CD4-positive, alpha-beta T cell treated with Interleukin-4 for 1 hour (primary cell): ENCODE data around the gene GTF3C4.
A peak's percentile ranks its signal among the peaks of the same experiment; 100 is the strongest.

ENCODE experiments used
- DNase-seq, 2 donors: peaks; one replicate each; pipeline ENCODE4 v3.0.0-alpha.2; 2020 to 2022

The GTF3C4 gene

GRCh38 chr9:132670457-132671391 is at the start of gene GTF3C4:
Gene GTF3C4, plus strand, starts transcription at chr9:132670464. Its CDS starts 135 bp downstream, at chr9:132670599.
- peak; percentile 78 to 81 for DNase-seq

GRCh38 chr9:132622159-132622558 is 48.1 kb upstream of the GTF3C4 start:
- no peak for DNase-seq

- no peak for DNase-seq
These were observed 44.0 kb upstream of the GTF3C4 start for GRCh38 chr9:132626285-132626684.

- no peak for DNase-seq
These were observed 43.2 kb upstream of the GTF3C4 start for GRCh38 chr9:132627106-132627505.

GRCh38 chr9:132627594-132627993 is 42.7 kb upstream of the GTF3C4 start:
- no peak for DNase-seq

GRCh38 chr9:132628746-132629145 is 41.5 kb upstream of the GTF3C4 start:
- no peak for DNase-seq

GRCh38 chr9:132630116-132630515 is 40.1 kb upstream of the GTF3C4 start:
- DNase-seq: no peak

GRCh38 chr9:132630811-132631210 is 39.5 kb upstream of the GTF3C4 start:
- DNase-seq: no peak

GRCh38 chr9:132631280-132631679 is 39.0 kb upstream of the GTF3C4 start:
- no peak for DNase-seq

- no peak for DNase-seq
These were observed 38.6 kb upstream of the GTF3C4 start for GRCh38 chr9:132631685-132632084.

GRCh38 chr9:132632413-132633129 is 37.7 kb upstream of the GTF3C4 start:
- no peak for DNase-seq

GRCh38 chr9:132634327-132634726 is 35.9 kb upstream of the GTF3C4 start:
- DNase-seq: no peak

- DNase-seq: no peak
These were observed 32.9 kb upstream of the GTF3C4 start for GRCh38 chr9:132637351-132637750.

- no peak for DNase-seq
These were observed 32.5 kb upstream of the GTF3C4 start for GRCh38 chr9:132637801-132638200.

GRCh38 chr9:132638240-132638639 is 32.0 kb upstream of the GTF3C4 start:
- no peak for DNase-seq

GRCh38 chr9:132639322-132639721 is 30.9 kb upstream of the GTF3C4 start:
- no peak for DNase-seq

GRCh38 chr9:132641216-132641615 is 29.0 kb upstream of the GTF3C4 start:
- no peak for DNase-seq

- DNase-seq: no peak
These were observed 26.0 kb upstream of the GTF3C4 start for GRCh38 chr9:132644251-132644650.

GRCh38 chr9:132645306-132645705 is 25.0 kb upstream of the GTF3C4 start:
- DNase-seq: no peak

GRCh38 chr9:132645711-132646110 is 24.6 kb upstream of the GTF3C4 start:
- DNase-seq: no peak

- DNase-seq: no peak
These were observed 23.5 kb upstream of the GTF3C4 start for GRCh38 chr9:132646726-132647125.

GRCh38 chr9:132647355-132647754 is 22.9 kb upstream of the GTF3C4 start:
- DNase-seq: no peak

- DNase-seq: no peak
These were observed 22.5 kb upstream of the GTF3C4 start for GRCh38 chr9:132647806-132648205.

- no peak for DNase-seq
These were observed 22.0 kb upstream of the GTF3C4 start for GRCh38 chr9:132648283-132648682.
